ENCODE data around the gene ADAM23.
"Not testable (repeated sequence)": the region's sequence is repeated elsewhere in the genome, so short reads cannot be mapped to it uniquely, and the experiment has no call there.

ADAM23 gene, protein sequence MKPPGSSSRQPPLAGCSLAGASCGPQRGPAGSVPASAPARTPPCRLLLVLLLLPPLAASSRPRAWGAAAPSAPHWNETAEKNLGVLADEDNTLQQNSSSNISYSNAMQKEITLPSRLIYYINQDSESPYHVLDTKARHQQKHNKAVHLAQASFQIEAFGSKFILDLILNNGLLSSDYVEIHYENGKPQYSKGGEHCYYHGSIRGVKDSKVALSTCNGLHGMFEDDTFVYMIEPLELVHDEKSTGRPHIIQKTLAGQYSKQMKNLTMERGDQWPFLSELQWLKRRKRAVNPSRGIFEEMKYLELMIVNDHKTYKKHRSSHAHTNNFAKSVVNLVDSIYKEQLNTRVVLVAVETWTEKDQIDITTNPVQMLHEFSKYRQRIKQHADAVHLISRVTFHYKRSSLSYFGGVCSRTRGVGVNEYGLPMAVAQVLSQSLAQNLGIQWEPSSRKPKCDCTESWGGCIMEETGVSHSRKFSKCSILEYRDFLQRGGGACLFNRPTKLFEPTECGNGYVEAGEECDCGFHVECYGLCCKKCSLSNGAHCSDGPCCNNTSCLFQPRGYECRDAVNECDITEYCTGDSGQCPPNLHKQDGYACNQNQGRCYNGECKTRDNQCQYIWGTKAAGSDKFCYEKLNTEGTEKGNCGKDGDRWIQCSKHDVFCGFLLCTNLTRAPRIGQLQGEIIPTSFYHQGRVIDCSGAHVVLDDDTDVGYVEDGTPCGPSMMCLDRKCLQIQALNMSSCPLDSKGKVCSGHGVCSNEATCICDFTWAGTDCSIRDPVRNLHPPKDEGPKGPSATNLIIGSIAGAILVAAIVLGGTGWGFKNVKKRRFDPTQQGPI

DNA sequence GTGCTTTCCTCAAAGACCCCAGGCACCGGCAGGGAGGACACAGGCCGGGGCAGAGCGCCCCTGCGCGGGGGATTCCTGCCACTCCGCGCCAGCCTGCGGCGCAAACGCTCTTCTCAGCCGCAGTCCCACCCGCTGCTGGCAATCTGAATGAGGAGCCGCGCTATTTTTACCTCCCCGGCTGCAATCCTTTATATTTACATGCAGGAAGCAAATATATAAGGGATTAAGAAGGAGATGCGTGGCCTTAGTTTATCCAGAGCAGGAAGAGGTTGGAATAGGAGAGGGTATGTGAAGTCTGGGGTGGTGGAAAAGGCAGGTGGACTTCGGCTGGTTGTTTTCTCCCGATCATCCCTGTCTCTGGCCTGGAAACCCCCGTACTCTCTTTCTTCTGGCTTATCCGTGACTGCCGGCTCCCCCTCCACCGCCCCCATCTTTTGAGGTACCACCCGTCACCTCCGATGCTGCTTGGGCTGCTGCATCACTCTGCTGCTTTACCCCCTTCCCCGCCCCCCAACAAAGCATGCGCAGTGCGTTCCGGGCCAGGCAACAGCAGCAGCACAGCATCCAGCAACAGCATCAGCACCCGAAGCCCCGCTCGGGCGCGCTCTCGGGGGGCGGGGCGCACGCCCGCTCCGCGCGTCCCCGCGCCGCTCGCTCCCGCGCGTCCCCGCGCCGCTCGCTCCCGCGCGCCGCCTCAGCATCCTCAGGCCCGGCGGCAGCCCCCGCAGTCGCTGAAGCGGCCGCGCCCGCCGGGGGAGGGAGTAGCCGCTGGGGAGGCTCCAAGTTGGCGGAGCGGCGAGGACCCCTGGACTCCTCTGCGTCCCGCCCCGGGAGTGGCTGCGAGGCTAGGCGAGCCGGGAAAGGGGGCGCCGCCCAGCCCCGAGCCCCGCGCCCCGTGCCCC is at the start of gene ADAM23:
ADAM23 (plus strand) TSS at position 700 of the 902 bp plus-strand sequence. CDS start 335 bp downstream, outside the sequence.
- peak; percentile 17 to 46 (median 19) for DNase-seq (ENCODE audit: low read depth in 3 of 3)

DNA sequence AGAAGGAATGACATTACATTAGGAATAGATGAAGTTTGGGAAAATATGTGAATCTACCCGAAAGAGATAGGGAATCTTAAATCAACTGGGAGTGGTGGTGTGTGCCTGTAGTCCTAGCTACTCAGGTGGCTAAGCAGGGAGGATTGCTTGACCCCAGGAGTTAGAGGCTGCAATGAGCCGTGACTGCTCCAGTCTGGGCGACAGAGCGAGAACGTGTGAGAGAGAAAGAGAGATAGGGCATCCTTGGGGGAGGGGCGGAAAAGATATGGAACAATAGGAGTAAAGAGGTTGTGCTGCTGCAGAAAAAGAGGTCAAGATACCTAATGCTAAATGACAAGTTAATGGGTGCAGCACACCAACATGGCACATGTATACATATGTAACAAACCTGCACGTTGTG is 47.1 kb upstream of the ADAM23 start:
- DNase-seq (ENCODE audit: low read depth in 3 of 3), result no peak

DNA sequence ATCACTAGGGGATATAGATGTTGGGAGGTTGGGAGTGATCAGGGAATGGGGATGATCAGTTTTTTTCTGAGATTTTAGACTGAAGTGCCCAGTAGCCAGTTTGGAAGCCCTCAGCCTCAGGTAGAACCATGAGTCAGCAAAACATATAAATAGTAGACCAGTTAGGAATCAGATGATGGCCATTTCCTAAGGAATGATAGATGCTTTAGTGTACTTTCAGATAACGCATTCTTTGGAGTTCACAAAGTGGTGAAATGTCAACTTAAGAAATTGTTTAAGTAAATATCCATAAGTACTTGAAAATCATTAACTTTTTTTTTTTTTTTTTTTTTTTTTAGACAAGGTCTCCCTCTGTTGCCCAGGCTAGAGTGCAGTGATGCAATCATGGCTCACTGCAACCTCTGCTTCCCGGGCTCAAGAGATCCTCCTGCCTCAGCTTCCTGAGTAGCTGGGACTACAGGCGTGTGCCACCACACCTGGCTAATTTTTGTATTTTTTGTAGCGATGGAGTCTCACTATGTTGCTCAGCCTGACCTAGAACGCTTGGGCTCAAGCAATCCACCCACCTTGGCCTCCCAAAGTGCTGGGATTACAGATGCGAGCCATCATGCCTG is 40.3 kb upstream of the ADAM23 start:
- DNase-seq (ENCODE audit: low read depth in 3 of 3), result not testable (repeated sequence)

DNA sequence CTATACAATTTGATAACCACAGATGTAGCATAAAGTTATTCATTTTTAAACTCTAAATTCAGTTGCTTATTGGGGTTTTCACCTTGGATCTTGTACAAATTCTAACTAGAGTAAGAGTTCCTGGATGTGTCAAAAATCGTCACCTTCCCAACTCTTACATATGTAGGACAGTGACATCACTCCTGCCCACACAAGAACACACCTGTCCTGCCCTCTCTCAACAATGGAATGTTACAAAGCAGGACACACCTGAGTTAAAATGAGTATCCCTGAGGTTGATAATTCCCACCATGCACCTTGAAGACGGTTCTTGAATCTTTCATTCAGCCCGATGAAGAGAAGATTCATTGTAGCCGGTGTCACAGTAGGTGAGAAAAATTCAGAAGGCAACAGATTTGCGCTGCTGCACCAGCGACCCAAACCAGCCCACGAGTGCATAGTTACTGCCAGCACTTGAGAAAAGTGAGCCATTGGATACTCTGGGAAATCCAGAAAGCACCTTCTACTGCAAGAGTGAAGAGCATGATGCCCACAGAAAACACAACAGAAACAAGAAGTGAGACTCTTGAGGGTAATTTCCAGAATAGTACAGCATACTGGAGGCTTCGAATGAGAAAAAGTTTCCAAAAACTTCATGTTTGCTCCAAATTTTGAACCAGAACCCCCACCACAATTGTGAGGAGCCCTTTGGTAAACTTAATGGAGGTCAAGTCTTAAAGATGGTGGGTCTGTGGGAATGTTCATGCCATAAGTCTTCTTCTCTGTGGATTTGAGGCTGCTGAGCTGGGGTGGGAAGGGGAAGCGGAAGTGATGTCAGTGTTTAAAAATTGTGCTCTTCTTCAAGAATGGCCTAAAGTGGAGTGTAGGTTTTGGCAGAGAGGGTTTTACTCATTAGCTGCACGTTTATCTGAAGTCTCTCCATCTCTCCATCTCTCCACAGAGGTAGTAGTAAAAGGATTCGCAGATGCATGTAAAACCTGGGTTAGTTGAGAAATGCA is 34.7 kb upstream of the ADAM23 start:
- no peak for DNase-seq (ENCODE audit: low read depth in 3 of 3)

DNA sequence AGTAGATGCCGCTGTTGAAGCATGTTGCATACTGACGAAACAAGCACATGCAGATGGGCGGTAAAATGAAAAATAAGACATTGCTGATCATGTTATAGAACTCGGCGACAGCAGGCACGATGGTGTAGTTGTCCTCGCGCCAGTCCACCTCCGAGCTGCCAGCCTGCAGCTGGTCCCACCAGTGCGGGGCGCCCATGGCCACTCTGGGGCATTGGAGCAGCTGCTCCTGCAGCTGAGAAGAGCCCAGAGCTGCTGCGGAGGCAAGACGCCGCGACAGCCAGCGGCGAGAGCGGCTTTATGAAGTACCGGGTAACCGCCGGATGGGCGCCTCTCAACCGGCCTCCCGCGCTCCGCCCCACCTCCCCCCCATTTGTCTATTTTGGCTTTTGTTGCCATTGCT is 32.6 kb upstream of the ADAM23 start:
- DNase-seq (ENCODE audit: low read depth in 3 of 3), result no peak

DNA sequence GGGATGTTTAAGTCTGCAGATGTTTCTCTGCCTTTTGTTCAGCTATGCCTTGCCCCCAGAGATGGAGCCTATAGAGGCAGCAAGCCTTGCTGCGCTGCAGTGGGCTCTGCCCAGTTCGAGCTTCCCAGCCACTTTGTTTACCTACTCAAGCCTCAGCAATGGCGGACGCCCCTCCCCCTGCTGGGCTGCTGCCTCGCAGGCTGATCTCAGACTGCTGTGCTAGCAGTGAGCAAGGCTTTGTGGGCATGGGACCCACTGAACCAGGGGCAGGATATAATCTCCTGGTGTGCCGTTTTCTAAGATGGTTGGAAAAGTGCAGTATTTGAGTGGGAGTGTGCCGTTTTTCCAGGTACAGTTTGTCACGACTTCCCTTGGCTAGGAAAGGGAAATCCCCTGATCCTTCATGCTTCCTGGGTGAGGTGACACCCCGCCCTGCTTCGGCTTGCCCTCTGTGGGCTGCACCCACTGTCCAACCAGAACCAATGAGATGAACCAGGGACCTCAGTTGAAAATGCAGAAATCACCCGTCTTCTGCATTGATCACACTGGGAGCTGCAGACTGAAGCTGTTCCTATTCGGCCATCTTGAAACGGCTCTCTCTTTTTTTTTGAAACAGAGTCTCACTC is 27.6 kb upstream of the ADAM23 start:
- no peak for DNase-seq (ENCODE audit: low read depth in 3 of 3)

DNA sequence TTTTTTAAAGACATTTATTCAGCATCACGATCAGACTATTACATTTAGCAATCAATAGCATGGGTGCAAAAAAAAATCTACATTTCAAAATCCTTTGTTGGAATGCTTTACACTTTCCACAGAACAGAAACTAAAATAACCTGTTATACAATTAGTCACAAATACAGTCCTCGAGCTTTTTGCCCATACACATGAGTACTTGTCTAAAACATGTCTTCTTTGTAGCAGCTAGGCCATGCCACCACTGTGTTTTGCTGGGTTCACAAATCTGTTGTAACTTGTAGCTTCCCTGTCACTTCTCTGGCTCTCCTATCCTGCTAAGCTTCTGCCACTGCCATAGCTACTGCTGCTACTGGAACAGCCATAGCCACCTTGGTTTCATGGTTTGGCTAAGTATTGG is 24.4 kb upstream of the ADAM23 start:
- no peak for DNase-seq (ENCODE audit: low read depth in 3 of 3)

DNA sequence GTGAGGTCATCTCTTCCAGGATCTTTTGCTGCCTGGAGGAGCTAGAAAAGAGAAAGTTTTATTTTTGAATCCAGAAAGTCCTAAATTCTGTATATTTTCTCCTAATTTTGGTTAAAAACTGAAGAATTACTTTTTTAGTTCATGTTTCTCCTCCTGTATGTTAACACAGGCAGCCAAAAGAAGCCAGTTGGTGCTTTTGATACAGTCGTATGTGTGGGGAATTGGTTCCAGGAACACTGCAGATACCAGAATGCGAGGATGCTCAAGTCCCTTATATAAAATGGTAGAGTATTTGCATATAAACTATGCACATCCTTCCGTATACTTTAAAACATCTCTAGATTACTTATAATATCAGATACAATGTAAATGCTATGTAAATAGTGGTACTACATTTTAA is 22.6 kb upstream of the ADAM23 start:
- DNase-seq (ENCODE audit: low read depth in 3 of 3), result no peak

DNA sequence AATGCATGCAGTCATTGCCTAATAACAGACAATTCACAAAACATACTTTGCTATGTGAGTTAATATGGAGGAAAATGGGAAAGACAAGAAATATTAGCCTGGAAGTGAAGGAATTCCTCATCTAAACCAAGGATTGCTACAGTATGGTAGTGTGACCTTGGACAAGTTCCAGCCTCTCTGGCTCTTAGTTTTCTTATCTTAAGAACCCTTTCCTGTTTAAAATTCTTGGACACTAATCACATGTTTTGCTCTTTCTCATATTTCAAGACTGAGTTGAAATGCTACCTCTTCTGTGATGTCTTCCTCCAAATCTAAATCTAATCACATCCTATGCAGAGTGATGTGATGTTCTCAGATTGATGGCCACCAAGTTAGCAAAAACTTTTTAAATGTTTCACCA is 20.8 kb upstream of the ADAM23 start:
- no peak for DNase-seq (ENCODE audit: low read depth in 3 of 3)

DNA sequence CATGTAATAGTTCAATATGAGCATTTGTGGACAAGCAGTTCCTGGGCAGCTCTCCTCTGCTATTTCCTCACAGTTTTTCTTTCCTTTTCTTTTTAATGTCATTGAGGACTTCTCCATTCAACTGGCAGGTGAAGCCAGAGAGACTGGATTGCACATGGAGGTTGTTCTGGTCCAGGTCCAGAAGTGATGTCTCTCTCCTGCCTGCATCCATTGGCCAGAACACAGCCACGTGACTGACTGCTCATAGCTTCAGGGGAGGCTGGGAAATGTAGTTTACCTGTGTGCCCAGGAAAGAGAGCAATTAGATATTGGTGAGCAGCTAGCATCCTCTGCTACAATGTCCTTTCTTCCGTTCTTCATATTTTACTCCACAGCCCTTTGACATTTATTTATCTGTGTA is 20.2 kb upstream of the ADAM23 start:
- DNase-seq (ENCODE audit: low read depth in 3 of 3), result no peak

DNA sequence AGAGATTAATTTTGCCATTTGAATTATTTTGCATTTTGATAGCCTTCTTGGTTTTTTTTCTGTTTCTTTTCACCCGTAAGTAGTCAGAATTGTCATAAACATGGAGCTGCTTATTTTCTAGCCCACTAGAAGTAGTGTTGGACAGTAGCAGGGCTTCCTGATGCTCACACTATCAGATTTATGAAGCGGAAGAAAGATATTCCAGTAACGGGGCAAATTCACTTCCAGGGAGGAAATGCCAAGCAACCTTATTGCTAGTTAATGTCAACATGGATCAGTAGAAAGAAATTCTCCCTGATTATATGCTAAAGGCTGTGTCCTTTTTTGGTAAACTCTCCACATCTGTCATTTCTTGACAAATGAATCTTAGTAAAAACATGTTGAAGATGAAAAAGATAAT is 19.2 kb upstream of the ADAM23 start:
- no peak for DNase-seq (ENCODE audit: low read depth in 3 of 3)

DNA sequence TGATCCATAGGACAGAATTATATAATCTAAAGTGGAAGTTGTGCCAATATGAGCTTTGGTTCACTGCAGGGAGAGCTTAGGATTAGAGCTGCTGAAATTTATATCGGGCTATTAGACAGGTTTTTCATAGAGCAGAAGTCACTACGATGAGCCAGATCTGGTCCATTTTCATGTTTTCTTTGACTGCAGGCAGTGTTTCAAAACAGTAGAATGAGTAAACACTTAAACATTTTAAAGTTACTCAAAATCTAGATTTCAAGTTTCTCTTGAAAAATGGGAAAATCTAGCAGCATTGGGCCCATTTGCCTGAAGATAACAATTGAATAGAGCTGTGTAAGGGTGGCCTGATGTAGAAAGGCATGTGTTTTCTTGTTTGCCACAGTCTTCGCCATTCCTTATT is 14.5 kb upstream of the ADAM23 start:
- no peak for DNase-seq (ENCODE audit: low read depth in 3 of 3)

DNA sequence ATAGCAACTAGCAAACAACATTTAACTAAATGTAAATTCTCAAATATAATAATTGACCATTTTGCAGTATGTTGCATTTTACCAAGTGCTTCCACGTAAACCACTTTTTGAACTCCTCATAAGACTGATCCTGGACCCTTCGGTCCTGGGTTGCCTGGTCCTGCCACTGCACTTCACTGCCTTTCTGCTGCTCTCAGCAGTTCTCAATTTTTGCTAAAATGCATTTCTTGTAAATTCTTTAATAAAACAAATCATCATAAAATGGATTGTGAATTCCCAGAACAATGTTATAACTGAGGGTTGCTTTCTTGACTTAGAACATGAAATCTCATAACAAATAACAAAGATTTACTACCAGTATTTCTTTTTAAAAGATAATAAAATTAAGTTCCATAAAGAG is 12.9 kb upstream of the ADAM23 start:
- no peak for DNase-seq (ENCODE audit: low read depth in 3 of 3)

DNA sequence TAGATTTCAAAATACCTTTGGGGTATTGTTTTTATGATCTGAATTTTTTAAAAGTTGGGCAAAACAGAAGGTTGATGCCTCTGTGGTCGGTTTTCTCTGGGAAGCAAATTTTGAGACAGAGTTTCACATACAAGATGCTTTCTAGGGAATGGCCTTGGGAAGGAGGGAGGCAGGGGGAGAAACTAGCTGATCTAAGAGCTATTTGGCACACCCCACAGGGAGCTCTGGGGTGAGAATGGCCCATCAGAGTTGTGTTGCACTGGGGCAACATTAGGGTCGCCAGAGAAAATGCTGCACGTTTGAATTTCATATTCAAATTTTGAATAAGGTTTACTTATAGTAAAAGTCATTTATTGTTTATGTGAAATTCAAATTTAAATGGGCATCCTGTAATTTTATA is 11.9 kb upstream of the ADAM23 start:
- no peak for DNase-seq (ENCODE audit: low read depth in 3 of 3)

DNA sequence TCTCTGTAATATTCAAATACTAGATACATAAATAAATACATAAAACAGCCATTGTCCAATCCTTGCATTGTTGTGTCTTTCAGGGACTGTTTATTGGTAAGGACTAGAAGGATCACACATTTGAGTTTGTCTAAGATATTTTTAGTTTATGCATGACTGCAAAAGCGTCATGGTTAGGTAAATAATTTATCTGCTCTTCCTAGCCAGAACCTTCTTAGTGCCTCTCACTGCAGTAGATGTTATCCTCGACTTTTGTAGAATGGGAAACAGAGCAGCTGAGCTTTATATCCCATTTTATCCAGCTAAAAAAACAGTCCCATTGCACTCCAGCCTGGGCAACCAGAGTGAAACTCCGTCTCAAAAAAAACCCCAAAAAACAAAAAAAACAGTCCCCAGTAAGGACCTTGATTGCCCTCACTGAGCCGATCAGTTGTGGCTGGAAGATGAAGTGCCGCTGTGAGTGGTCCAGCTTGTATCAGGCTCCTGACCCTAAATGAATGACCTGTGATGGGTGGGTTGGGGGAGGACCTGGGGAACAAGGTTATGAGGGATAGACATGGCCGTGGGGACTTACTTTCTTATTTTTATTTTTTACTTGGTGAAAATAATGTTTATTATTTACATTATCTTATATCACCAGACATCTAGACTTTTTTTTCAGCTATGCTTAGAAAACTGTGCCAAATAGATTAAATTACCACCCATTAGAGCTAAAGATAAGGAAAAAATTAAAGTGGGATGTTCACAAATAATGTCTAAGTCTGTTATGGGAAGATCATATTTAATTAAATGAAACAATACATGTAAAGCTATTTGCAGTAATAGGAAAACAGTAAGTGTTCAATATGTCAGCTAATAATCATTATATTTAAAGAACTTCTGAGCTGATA is 10.9 kb upstream of the ADAM23 start:
- no peak for DNase-seq (ENCODE audit: low read depth in 3 of 3)

DNA sequence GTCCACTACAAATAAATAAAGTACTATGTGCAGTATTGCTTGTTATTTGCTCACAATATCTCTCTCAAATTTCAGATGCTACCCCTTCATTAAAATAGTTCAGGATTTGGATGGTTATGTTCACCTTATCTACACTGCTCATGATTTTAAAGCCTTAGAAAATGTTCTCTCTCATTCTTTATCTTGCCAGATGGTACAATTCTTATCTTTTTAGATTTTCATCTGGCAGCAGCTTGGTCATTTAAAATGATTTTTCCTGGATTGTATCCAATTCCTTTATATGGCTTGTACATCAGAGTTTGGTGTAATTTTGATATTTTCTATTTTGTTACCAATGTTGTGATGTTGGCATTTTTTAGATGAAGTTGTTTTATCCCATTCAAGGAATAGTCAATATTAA is 10.1 kb upstream of the ADAM23 start:
- no peak for DNase-seq (ENCODE audit: low read depth in 3 of 3)

DNA sequence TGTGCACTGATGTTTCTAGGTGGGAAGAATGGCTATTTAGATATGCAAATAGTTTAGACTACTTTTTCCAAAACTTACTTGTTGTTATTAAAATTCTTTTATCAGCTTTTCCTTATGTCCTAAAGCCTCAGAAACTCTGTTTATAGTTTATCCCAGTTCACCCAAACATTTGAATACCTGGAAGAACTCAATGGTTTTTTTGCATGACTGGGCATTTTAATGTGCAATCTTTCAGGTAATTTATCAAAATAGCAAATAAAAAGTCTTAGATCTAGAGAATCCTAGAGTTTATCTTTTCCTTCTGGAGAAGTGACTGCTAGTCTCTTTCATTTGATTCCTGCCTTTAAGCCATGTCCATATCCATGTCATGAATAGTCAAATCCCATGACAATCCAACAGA is 9.6 kb upstream of the ADAM23 start:
- DNase-seq (ENCODE audit: low read depth in 3 of 3), result no peak

DNA sequence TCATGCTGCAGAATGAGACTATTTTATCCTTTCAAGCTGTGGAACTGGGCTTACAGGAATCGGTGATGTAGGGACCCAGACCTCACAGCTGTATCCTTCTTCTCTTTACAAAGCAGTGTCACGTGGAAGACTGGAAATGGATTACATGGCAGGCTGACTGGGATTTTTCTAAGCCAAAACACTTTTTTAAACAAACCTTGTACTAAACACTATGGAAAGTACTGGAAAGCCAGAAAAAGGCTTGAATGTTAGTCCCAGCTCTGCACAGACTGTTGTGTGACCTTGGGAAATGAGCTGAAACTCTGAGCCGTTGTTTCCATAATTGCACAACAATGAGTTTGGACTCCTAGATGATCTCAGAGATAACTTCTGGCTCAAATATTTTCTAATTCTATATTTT is 7.6 kb upstream of the ADAM23 start:
- DNase-seq (ENCODE audit: low read depth in 3 of 3), result no peak

DNA sequence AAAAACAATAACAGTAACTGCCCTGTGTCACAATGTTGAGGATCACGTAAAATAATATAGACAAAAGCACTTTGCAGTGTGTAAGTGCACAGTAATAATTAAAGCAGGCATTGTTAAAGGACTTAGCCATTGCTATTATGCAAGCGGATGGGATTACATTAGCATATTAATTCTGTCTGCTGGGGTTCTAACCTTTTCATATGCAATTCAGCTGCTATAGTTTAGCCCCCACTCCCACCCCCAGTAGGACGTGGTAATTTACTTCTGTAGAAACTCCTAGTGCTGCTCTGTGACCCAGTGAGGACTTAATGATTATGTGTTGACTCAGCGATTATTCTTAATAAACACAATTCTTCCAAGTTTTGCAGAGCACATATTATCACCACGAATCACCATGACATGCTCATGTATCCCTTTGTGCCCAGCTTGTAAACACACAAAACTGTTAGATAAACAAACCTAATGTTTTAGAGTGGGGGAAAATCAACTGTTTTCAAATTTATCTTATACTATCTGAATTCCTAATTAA is 5.1 kb upstream of the ADAM23 start:
- no peak for DNase-seq (ENCODE audit: low read depth in 3 of 3)
